ENCODE results near the gene PLA2G12A. TPM values are rescaled to one million over a fixed set of nuclear protein-coding genes. Genes with fewer than 3 reads are reported as not detected.

Gene PLA2G12A
- total and polyA plus RNA-seq, 10 of the 15 experiments (the other 5 are each of a cell fraction or from before 2014, with no cell fraction given) = 3.7 to 36.8 (median 15.5) TPM

GRCh38 chr4:109675181-109675580 is 54.7 kb downstream of the PLA2G12A start:
- CTCF ChIA-PET = interaction anchor here (0.6 to 1.4 kb wide), 2 partner anchors 242 to 247 kb away, joined by 3 read pairs; no protein-coding TSS in a partner anchor
- POLR2A ChIA-PET = no interaction called here
- H3K4me1 ChIP-seq (ENCODE audit: control insufficient read depth, insufficient read depth, low read length) = no peaks in the 10 kb centered on the region
- SMC1A ChIA-PET (ENCODE audit: uncharacterized antibody, unreplicated experiment) = interaction anchor here (0.6 to 1.4 kb wide), 2 partner anchors 11 to 25 kb away, joined by 3 read pairs; no protein-coding TSS in a partner anchor
- peaks cover 2% of the 10 kb centered on the region; the same call in 1 of the 3 replicates for H3K9me3 ChIP-seq (replicated peaks; ENCODE audit: control insufficient read depth, insufficient read depth, low read length)
- in situ Hi-C loops (cut with MboI) = no loop called here
- no peaks in the 10 kb centered on the region for H3K27me3 ChIP-seq (replicated peaks in 1 of 2; ENCODE audit: control insufficient read depth in 2 of 2, insufficient read depth in 2 of 2, low read length in 1 of 2)
- BruUV-seq (replicated peaks) = no TSS peak
- intact Hi-C loops (cut with micrococcal nuclease; ENCODE audit: unreplicated experiment) = no loop called here
- TF ChIP-seq POU2F2 (IDR thresholded peaks at IDR 0.05; ENCODE audit: borderline replicate concordance, low read depth, low read length) (peak; percentile 46; the same call in 1 of the 3 replicates), SREBF2 (IDR thresholded peaks at IDR 0.05; ENCODE audit: low read length) (no peak)
- no peak overlapping the region for H3K4me2 ChIP-seq (ENCODE audit: control insufficient read depth, insufficient read depth)
- no peak overlapping the region for H3K9ac ChIP-seq (ENCODE audit: control insufficient read depth, insufficient read depth, low read length)
- FAIRE-seq = no peak
- no peaks in the 10 kb centered on the region for H3K79me2 ChIP-seq (ENCODE audit: control insufficient read depth, insufficient read depth, low read length)
- H3K27ac ChIP-seq (ENCODE audit: control insufficient read depth, insufficient read depth) = no peak overlapping the region
- 42% methylated on average over 3 of the region's 3 CpGs for WGBS (ENCODE audit: insufficient coverage, insufficient replicate concordance, low lambda C conversion rate, missing lambda C conversion rate)
- H2AFZ ChIP-seq (ENCODE audit: control insufficient read depth, low read depth, low read length) = no peak overlapping the region
- no peaks in the 10 kb centered on the region for H3K36me3 ChIP-seq (ENCODE audit: control insufficient read depth in 2 of 2, insufficient read depth in 2 of 2, low read length in 1 of 2)
- no peak overlapping the region for H3K4me3 ChIP-seq
- H4K20me1 ChIP-seq (ENCODE audit: control insufficient read depth, insufficient read depth) = no peaks in the 10 kb centered on the region
- DNase-seq (ENCODE audit: low read depth, low spot score) = no peak
- RAD21 ChIA-PET (ENCODE audit: unreplicated experiment) = no interaction called here
- ATAC-seq = peak; percentile 46

GRCh38 chr4:109673303-109673702 is 56.6 kb downstream of the PLA2G12A start:
- ChIA-PET SMC1A (ENCODE audit: uncharacterized antibody, unreplicated experiment) (no interaction called here), RAD21 (ENCODE audit: unreplicated experiment) (no interaction called here), POLR2A (no interaction called here), CTCF (interaction anchor here (0.6 kb wide), 1 partner anchor 203 kb away, joined by 3 read pairs; no protein-coding TSS in a partner anchor)
- H3K4me1 ChIP-seq (ENCODE audit: control insufficient read depth, insufficient read depth, low read length) = no peaks in the 10 kb centered on the region
- BruUV-seq (replicated peaks) = no TSS peak
- no peaks in the 10 kb centered on the region for H3K79me2 ChIP-seq (ENCODE audit: control insufficient read depth, insufficient read depth, low read length)
- no peak overlapping the region for H3K9ac ChIP-seq (ENCODE audit: control insufficient read depth, insufficient read depth, low read length)
- H3K27me3 ChIP-seq (replicated peaks in 1 of 2; ENCODE audit: control insufficient read depth in 2 of 2, insufficient read depth in 2 of 2, low read length in 1 of 2) = no peaks in the 10 kb centered on the region
- H3K4me3 ChIP-seq = no peak overlapping the region
- no peaks in the 10 kb centered on the region for H3K36me3 ChIP-seq (ENCODE audit: control insufficient read depth in 2 of 2, insufficient read depth in 2 of 2, low read length in 1 of 2)
- in situ Hi-C loops (cut with MboI) = no loop called here
- H3K9me3 ChIP-seq (replicated peaks; ENCODE audit: control insufficient read depth, insufficient read depth, low read length) = peaks cover 2% of the 10 kb centered on the region; the same call in 1 of the 3 replicates
- no peaks in the 10 kb centered on the region for H4K20me1 ChIP-seq (ENCODE audit: control insufficient read depth, insufficient read depth)
- TF ChIP-seq TCF3 (IDR thresholded peaks at IDR 0.05; ENCODE audit: borderline replicate concordance, insufficient read depth, low read depth, low read length) = no peak
- TF ChIP-seq ZNF622 (IDR thresholded peaks at IDR 0.05) = no peak
- intact Hi-C loops (cut with micrococcal nuclease; ENCODE audit: unreplicated experiment) = no loop called here
- DNase-seq (ENCODE audit: low read depth, low spot score) (no peak), FAIRE-seq (no peak), ATAC-seq (no peak)
- H3K27ac ChIP-seq (ENCODE audit: control insufficient read depth, insufficient read depth) = no peak overlapping the region
- H2AFZ ChIP-seq (ENCODE audit: control insufficient read depth, low read depth, low read length) = no peak overlapping the region
- WGBS (ENCODE audit: insufficient coverage, insufficient replicate concordance, low lambda C conversion rate, missing lambda C conversion rate) = 100% methylated on average over 1 of the region's 1 CpG
- no peak overlapping the region for H3K4me2 ChIP-seq (ENCODE audit: control insufficient read depth, insufficient read depth)
